PC-3 (cell line): ENCODE results near the gene BMP8B.

ENCODE experiments used
- EZH2phosphoT487 ChIP-seq: fragments of 300-600 bp; sonication (generic); IDR thresholded peaks from 2 replicates; pipeline ENCODE4 v1.6.1; 2018; ENCODE audit warnings: mild to moderate bottlenecking, antibody characterized with exemption, low read length, borderline replicate concordance
- TF ChIP-seq, protein P1 (sequence below): fragments of 300-600 bp; sonication (generic); conservative IDR thresholded peaks from 2 replicates; pipeline ENCODE4 v1.5.1; 2017; ENCODE audit warnings: antibody characterized with exemption, low read depth, mild to moderate bottlenecking, low read length

DNA sequence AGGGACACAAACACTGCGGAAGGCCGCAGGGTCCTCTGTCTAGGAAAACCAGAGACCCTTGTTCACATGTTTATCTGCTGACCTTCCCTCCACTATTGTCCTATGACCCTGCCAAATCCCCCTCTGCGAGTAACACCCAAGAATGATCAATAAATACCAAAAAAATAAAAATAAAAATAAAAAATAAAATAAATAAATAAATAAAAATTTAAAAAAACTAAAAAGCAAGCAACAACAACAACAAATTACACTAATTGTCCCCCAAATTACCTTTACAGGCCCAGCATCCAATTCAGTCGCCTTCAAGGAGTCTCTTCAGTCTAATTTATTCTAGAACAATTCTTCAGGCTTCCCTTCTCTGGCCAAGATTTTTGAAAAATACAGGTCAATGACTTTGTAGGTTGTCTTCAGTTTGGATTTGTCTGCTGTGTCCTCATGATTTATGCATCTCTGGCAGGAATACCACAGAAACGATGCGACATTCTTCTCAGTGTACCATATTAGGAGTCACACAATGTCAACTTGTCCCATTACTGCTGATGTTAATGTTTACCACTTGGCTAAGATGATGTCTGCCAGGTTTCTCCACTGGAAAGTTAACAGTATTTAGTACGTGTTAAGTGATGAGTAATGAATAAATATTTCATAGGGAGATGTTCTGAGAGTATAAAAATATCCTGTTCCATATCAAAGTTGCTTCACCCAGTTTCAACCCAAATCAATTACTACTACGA is 20.3 kb upstream of the BMP8B start:
- TF ChIP-seq, protein P1, sequence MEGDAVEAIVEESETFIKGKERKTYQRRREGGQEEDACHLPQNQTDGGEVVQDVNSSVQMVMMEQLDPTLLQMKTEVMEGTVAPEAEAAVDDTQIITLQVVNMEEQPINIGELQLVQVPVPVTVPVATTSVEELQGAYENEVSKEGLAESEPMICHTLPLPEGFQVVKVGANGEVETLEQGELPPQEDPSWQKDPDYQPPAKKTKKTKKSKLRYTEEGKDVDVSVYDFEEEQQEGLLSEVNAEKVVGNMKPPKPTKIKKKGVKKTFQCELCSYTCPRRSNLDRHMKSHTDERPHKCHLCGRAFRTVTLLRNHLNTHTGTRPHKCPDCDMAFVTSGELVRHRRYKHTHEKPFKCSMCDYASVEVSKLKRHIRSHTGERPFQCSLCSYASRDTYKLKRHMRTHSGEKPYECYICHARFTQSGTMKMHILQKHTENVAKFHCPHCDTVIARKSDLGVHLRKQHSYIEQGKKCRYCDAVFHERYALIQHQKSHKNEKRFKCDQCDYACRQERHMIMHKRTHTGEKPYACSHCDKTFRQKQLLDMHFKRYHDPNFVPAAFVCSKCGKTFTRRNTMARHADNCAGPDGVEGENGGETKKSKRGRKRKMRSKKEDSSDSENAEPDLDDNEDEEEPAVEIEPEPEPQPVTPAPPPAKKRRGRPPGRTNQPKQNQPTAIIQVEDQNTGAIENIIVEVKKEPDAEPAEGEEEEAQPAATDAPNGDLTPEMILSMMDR, result no peak
- no peak for TF ChIP-seq EZH2phosphoT487
